ENCODE measurements around the gene FTO.
A peak's percentile ranks its signal among the peaks of the same experiment; 100 is the strongest.
"Not testable (repeated sequence)": the region's sequence is repeated elsewhere in the genome, so short reads cannot be mapped to it uniquely, and the experiment has no call there.

The FTO gene

GRCh38 chr16:54178478-54178976, 474.6 kb downstream of the FTO start:
- Histone ChIP-seq H3K27ac (no peak overlapping the region), H3K4me3 (no peak overlapping the region)
- no peak for TF ChIP-seq CTCF (IDR thresholded peaks at IDR 0.05)
- DNase-seq (ENCODE audit: low spot score): no peak

- Histone ChIP-seq H3K4me3 (no peak overlapping the region), H3K27ac (no peak overlapping the region)
- DNase-seq (ENCODE audit: low spot score): no peak
- no peak for TF ChIP-seq CTCF (IDR thresholded peaks at IDR 0.05)
These were observed 476.7 kb downstream of the FTO start for GRCh38 chr16:54180421-54181359.

- H3K4me3 ChIP-seq; DNase-seq (ENCODE audit: low spot score); H3K27ac ChIP-seq: not testable (repeated sequence)
These were observed 477.9 kb downstream of the FTO start for GRCh38 chr16:54181683-54182329.

- Histone ChIP-seq H3K27ac (no peak overlapping the region), H3K4me3 (no peak overlapping the region)
- no peak for TF ChIP-seq CTCF (IDR thresholded peaks at IDR 0.05)
- no peak for DNase-seq (ENCODE audit: low spot score)
These were observed 481.1 kb downstream of the FTO start for GRCh38 chr16:54185045-54185444.

- Histone ChIP-seq H3K4me3 (no peak overlapping the region), H3K27ac (no peak overlapping the region)
- no peak for DNase-seq (ENCODE audit: low spot score)
- TF ChIP-seq CTCF (IDR thresholded peaks at IDR 0.05): no peak
These were observed 487.2 kb downstream of the FTO start for GRCh38 chr16:54191163-54191562.

- Histone ChIP-seq H3K27ac (no peak overlapping the region), H3K4me3 (no peak overlapping the region)
- DNase-seq (ENCODE audit: low spot score): no peak
- TF ChIP-seq CTCF (IDR thresholded peaks at IDR 0.05): no peak
These were observed 487.6 kb downstream of the FTO start for GRCh38 chr16:54191592-54191991.

- peak overlapping the region; percentile 90 to 93 for H3K27ac ChIP-seq
- TF ChIP-seq CTCF (IDR thresholded peaks at IDR 0.05): no peak
- peak overlapping the region; percentile 65 for H3K4me3 ChIP-seq
- DNase-seq (ENCODE audit: low spot score): no peak
These were observed 489.2 kb downstream of the FTO start for GRCh38 chr16:54193013-54193664.
